CD4-positive, CD25-positive, alpha-beta regulatory T cell (primary cell): ENCODE data around the gene BDKRB1. TPM values are rescaled to one million over a fixed set of nuclear protein-coding genes. Genes with fewer than 3 reads are reported as not detected.

Experiments
- ATAC-seq, 2 donors: fragments of 150-1000 bp; cut with Tn5 transposase; one replicate each; pipeline ENCODE4 v1.10.0; 2021; ENCODE audit warnings: low read depth in 2 of 2, moderate number of reproducible peaks in 2 of 2, moderate library complexity in 1 of 2
- DNase-seq, 3 donors: peaks; one replicate each; pipeline versions ENCODE4 v3.0.0 to v3.0.0-alpha.2; 2012 to 2022; ENCODE audit warnings: mixed read lengths in 1 of 3
- H3K27ac ChIP-seq: one replicate; pipeline ENCODE4 v1.7.0; 2013; ENCODE audit warnings: mild to moderate bottlenecking, low read length; ENCODE audit not compliant: insufficient read depth, poor library complexity, severe bottlenecking
- H3K27me3 ChIP-seq: one replicate; pipeline ENCODE4 v1.7.0; 2013; ENCODE audit warnings: low read length; ENCODE audit not compliant: control insufficient read depth, insufficient read depth
- H3K36me3 ChIP-seq: one replicate; pipeline ENCODE4 v1.7.0; 2013; ENCODE audit warnings: mild to moderate bottlenecking, low read length, moderate library complexity; ENCODE audit not compliant: control insufficient read depth, insufficient read depth
- H3K4me1 ChIP-seq: 2 replicates; pipeline ENCODE4 v1.7.0; 2013; ENCODE audit warnings: mild to moderate bottlenecking, low read length; ENCODE audit not compliant: insufficient read depth, control insufficient read depth, poor library complexity, severe bottlenecking
- H3K4me3 ChIP-seq: one replicate; pipeline ENCODE4 v1.7.0; 2013; ENCODE audit warnings: low read depth, mild to moderate bottlenecking, low read length, moderate library complexity
- H3K9me3 ChIP-seq, 2 experiments: 1 replicate in 1 of 2; 2 replicates in 1 of 2; pipeline ENCODE4 v1.7.0; 2013; ENCODE audit warnings: low read length in 2 of 2, mild to moderate bottlenecking in 1 of 2, moderate library complexity in 1 of 2; ENCODE audit not compliant: control insufficient read depth in 2 of 2
- H3K27ac Mint-ChIP-seq, 3 donors: one replicate each; pipeline ENCODE4 v1.8.0; 2020 to 2022; ENCODE audit warnings: mild to moderate bottlenecking in 3 of 3, mixed read lengths in 3 of 3, moderate library complexity in 2 of 3
- H3K27me3 Mint-ChIP-seq: one replicate; pipeline ENCODE4 v1.8.0; 2022; ENCODE audit warnings: mild to moderate bottlenecking, mixed read lengths
- H3K36me3 Mint-ChIP-seq: one replicate; pipeline ENCODE4 v1.8.0; 2020; ENCODE audit warnings: mixed read lengths
- H3K4me1 Mint-ChIP-seq, 4 donors: one replicate each; pipeline ENCODE4 v1.8.0; 2020 to 2022; ENCODE audit warnings: mixed read lengths in 4 of 4, mild to moderate bottlenecking in 1 of 4
- H3K4me3 Mint-ChIP-seq, 4 donors: one replicate each; pipeline ENCODE4 v1.8.0; 2020 to 2022; ENCODE audit warnings: mild to moderate bottlenecking in 4 of 4, mixed read lengths in 4 of 4, moderate library complexity in 3 of 4
- H3K9me3 Mint-ChIP-seq, 7 donors: one replicate each; pipeline ENCODE4 v1.8.0; 2020 to 2022; ENCODE audit warnings: mixed read lengths in 7 of 7, mild to moderate bottlenecking in 3 of 7, moderate library complexity in 2 of 7
- polyA plus RNA-seq, 4 donors: library from polyadenylated mRNA; unstranded; fragments of 300-500 nt; fragmentation: Illumina TruSeq; gene quantifications; one replicate each; pipeline ENCODE4 v1.2.3, GENCODE V29; 2021
- total RNA-seq: library from RNA; stranded (reverse); gene quantifications from one replicate; pipeline ENCODE4 v1.2.3, GENCODE V29; 2022

The BDKRB1 gene
- total and polyA plus RNA-seq, 5 donors from 2014 or later = not detected

GRCh38 chr14:96269359-96269710 is 13.3 kb downstream of the BDKRB1 start:
- Histone ChIP-seq H3K4me1 (no peaks in the 10 kb centered on the region), H3K9me3 (no peaks in the 10 kb centered on the region), H3K27ac (no peak overlapping the region), H3K27me3 (no peaks in the 10 kb centered on the region), H3K36me3 (no peaks in the 10 kb centered on the region), H3K4me3 (no peak overlapping the region)
- DNase-seq = no peak
- Mint-ChIP-seq H3K4me3 (no peak overlapping the region), H3K4me1 (no peaks in the 10 kb centered on the region), H3K36me3 (peaks cover 3% of the 10 kb centered on the region), H3K27me3 (peaks cover 5% of the 10 kb centered on the region), H3K27ac (no peak overlapping the region), H3K9me3 (peaks cover 0 to 8% (median 2%) of the 10 kb centered on the region in 7 donors)
- ATAC-seq = no peak

GRCh38 chr14:96270565-96271420 is 14.8 kb downstream of the BDKRB1 start:
- Histone ChIP-seq H3K27me3 (peaks cover 2% of the 10 kb centered on the region), H3K9me3 (no peaks in the 10 kb centered on the region), H3K4me3 (no peak overlapping the region), H3K36me3 (no peaks in the 10 kb centered on the region), H3K27ac (no peak overlapping the region), H3K4me1 (no peaks in the 10 kb centered on the region)
- Mint-ChIP-seq H3K27me3 (peaks cover 5% of the 10 kb centered on the region), H3K9me3 (peaks cover 0 to 8% (median 2%) of the 10 kb centered on the region in 7 donors), H3K4me1 (no peaks in the 10 kb centered on the region), H3K4me3 (no peak overlapping the region), H3K36me3 (peaks cover 3% of the 10 kb centered on the region), H3K27ac (no peak overlapping the region)
- no peak for DNase-seq
- ATAC-seq = no peak

GRCh38 chr14:96271421-96271762 is 15.4 kb downstream of the BDKRB1 start:
- ATAC-seq = no peak
- DNase-seq = no peak
- no peaks in the 10 kb centered on the region for H3K9me3 ChIP-seq
- H3K27me3 ChIP-seq = peaks cover 2% of the 10 kb centered on the region
- peaks cover 3% of the 10 kb centered on the region for H3K36me3 Mint-ChIP-seq
- no peaks in the 10 kb centered on the region for H3K4me1 Mint-ChIP-seq
- H3K4me3 ChIP-seq = no peak overlapping the region
- H3K4me1 ChIP-seq = no peaks in the 10 kb centered on the region
- no peaks in the 10 kb centered on the region for H3K36me3 ChIP-seq
- H3K27ac Mint-ChIP-seq = no peak overlapping the region
- peaks cover 5% of the 10 kb centered on the region for H3K27me3 Mint-ChIP-seq
- H3K27ac ChIP-seq = no peak overlapping the region
- H3K9me3 Mint-ChIP-seq = peaks cover 0 to 10% (median 2%) of the 10 kb centered on the region in 7 donors
- H3K4me3 Mint-ChIP-seq = no peak overlapping the region

- Mint-ChIP-seq H3K36me3 (peaks cover 3% of the 10 kb centered on the region), H3K4me1 (no peaks in the 10 kb centered on the region), H3K27ac (no peak overlapping the region), H3K9me3 (peaks cover 0 to 11% (median 2%) of the 10 kb centered on the region in 7 donors), H3K4me3 (no peak overlapping the region), H3K27me3 (peaks cover 5% of the 10 kb centered on the region)
- Histone ChIP-seq H3K4me3 (no peak overlapping the region), H3K27me3 (peaks cover 2% of the 10 kb centered on the region), H3K27ac (no peak overlapping the region), H3K4me1 (no peaks in the 10 kb centered on the region), H3K9me3 (peaks cover 5 to 6% of the 10 kb centered on the region in 2 experiments), H3K36me3 (no peaks in the 10 kb centered on the region)
- DNase-seq (no peak), ATAC-seq (no peak)
Observed at GRCh38 chr14:96272777-96273473, 16.9 kb downstream of the BDKRB1 start.

GRCh38 chr14:96273629-96274028 is 17.6 kb downstream of the BDKRB1 start:
- no peak overlapping the region for H3K4me3 Mint-ChIP-seq
- Histone ChIP-seq H3K4me1 (no peaks in the 10 kb centered on the region), H3K27ac (no peak overlapping the region), H3K36me3 (no peaks in the 10 kb centered on the region), H3K27me3 (peaks cover 2% of the 10 kb centered on the region), H3K9me3 (peaks cover 8 to 13% of the 10 kb centered on the region in 2 experiments), H3K4me3 (no peak overlapping the region)
- DNase-seq (no peak), ATAC-seq (no peak)
- peaks cover 3% of the 10 kb centered on the region for H3K36me3 Mint-ChIP-seq
- peaks cover 0 to 12% (median 6%) of the 10 kb centered on the region in 7 donors for H3K9me3 Mint-ChIP-seq
- no peak overlapping the region for H3K27ac Mint-ChIP-seq
- peaks cover 7% of the 10 kb centered on the region for H3K27me3 Mint-ChIP-seq
- no peaks in the 10 kb centered on the region for H3K4me1 Mint-ChIP-seq

- H3K4me3 ChIP-seq = no peak overlapping the region
- Mint-ChIP-seq H3K27ac (no peak overlapping the region), H3K27me3 (peaks cover 10% of the 10 kb centered on the region), H3K4me3 (no peak overlapping the region), H3K4me1 (no peaks in the 10 kb centered on the region), H3K36me3 (peaks cover 3% of the 10 kb centered on the region), H3K9me3 (peaks cover 0 to 12% (median 6%) of the 10 kb centered on the region in 7 donors)
- H3K4me1 ChIP-seq = no peaks in the 10 kb centered on the region
- peaks cover 2% of the 10 kb centered on the region for H3K27me3 ChIP-seq
- H3K9me3 ChIP-seq = peaks cover 8 to 14% of the 10 kb centered on the region in 2 experiments
- no peak overlapping the region for H3K27ac ChIP-seq
- DNase-seq = no peak
- ATAC-seq = no peak
- H3K36me3 ChIP-seq = no peaks in the 10 kb centered on the region
Observed at GRCh38 chr14:96274122-96274521, 18.1 kb downstream of the BDKRB1 start.

GRCh38 chr14:96274543-96274942 is 18.5 kb downstream of the BDKRB1 start:
- Histone ChIP-seq H3K27ac (no peak overlapping the region), H3K27me3 (peaks cover 2% of the 10 kb centered on the region), H3K9me3 (peaks cover 8 to 14% of the 10 kb centered on the region in 2 experiments), H3K4me1 (no peaks in the 10 kb centered on the region), H3K36me3 (no peaks in the 10 kb centered on the region), H3K4me3 (no peak overlapping the region)
- H3K9me3 Mint-ChIP-seq = peaks cover 0 to 14% (median 6%) of the 10 kb centered on the region in 7 donors
- peaks cover 10% of the 10 kb centered on the region for H3K27me3 Mint-ChIP-seq
- peaks cover 7% of the 10 kb centered on the region for H3K36me3 Mint-ChIP-seq
- H3K4me1 Mint-ChIP-seq = no peaks in the 10 kb centered on the region
- H3K27ac Mint-ChIP-seq = no peak overlapping the region
- no peak overlapping the region for H3K4me3 Mint-ChIP-seq
- ATAC-seq = no peak
- DNase-seq = no peak
